Measurements from ENCODE around the gene SYT8. TPM values are rescaled to one million over a fixed set of nuclear protein-coding genes. Genes with fewer than 3 reads are reported as not detected.

SYT8 gene
- total and polyA plus RNA-seq, 2 of the 8 experiments (the other 6 are each of a cell fraction or from before 2014, with no cell fraction given) = not detected

GRCh38 chr11:1841511-1842148, 6.8 kb downstream of the SYT8 start:
- FAIRE-seq = no peak
- no peak overlapping the region for H3K9ac ChIP-seq (replicated peaks in 1 of 4; ENCODE audit: extremely low read depth in 1 of 4, low read depth in 3 of 4, low read length in 3 of 4)
- TF ChIP-seq EP300 (IDR thresholded peaks at IDR 0.05; ENCODE audit: borderline replicate concordance in 1 of 2, low read depth in 2 of 2, low read length in 2 of 2) (no peak), HDAC2 (IDR thresholded peaks at IDR 0.05; ENCODE audit: borderline replicate concordance in 1 of 2, low read depth in 2 of 2, low read length in 2 of 2) (no peak), TAF7 (optimal IDR thresholded peaks at IDR 0.05; ENCODE audit: borderline replicate concordance, low read depth, low read length) (no peak), KDM1A (IDR thresholded peaks at IDR 0.05; ENCODE audit: borderline replicate concordance, low read length) (no peak), SP4 (IDR thresholded peaks at IDR 0.05; ENCODE audit: low read length) (no peak)

More at GRCh38 chr11:1841511-1842148, 6.8 kb downstream of the SYT8 start:
- H3K4me2 ChIP-seq (ENCODE audit: insufficient read depth in 1 of 2, low read depth in 2 of 2, low read length in 2 of 2) = no peak overlapping the region
- no peaks in the 10 kb centered on the region for H4K20me1 ChIP-seq (replicated peaks in 1 of 2; ENCODE audit: control insufficient read depth in 1 of 2, insufficient read depth in 2 of 2, low read length in 2 of 2)
- H3K27me3 ChIP-seq (replicated peaks in 1 of 4; ENCODE audit: control insufficient read depth in 3 of 4, extremely low read depth in 1 of 4, insufficient read depth in 3 of 4, low read length in 3 of 4) = no peaks in the 10 kb centered on the region
- 97% methylated on average over 16 of the region's 19 CpGs; no CpG with 5 or more reads in 1 of the 2 experiments for WGBS, 2 experiments (ENCODE audit: extremely low coverage in 1 of 2, insufficient coverage in 1 of 2, insufficient read length in 1 of 2, insufficient replicate concordance in 2 of 2, low coverage in 1 of 2, low lambda C conversion rate in 2 of 2, missing lambda C conversion rate in 1 of 2)
- H3K18ac ChIP-seq (ENCODE audit: extremely low read depth, low read length) = no peak overlapping the region
- no peak overlapping the region for H2AFZ ChIP-seq (ENCODE audit: low read length)
- H3K4me1 ChIP-seq (replicated peaks in 1 of 4; ENCODE audit: control insufficient read depth in 3 of 4, insufficient read depth in 4 of 4, low read length in 3 of 4) = peaks cover 0 to 3% (median 0%) of the 10 kb centered on the region in 4 experiments; a peak in 2 of 7 replicates
- CTCF ChIA-PET (ENCODE audit: partially characterized antibody) = interaction anchor here (0.6 to 3.7 kb wide), 8 partner anchors 9 to 308 kb away, joined by 3 to 34 read pairs (median 4); no protein-coding TSS in a partner anchor
- no peak overlapping the region for H2BK120ac ChIP-seq (replicated peaks; ENCODE audit: low read depth, low read length)
- H2BK15ac ChIP-seq (ENCODE audit: low read length) = no peak overlapping the region
- POLR2A ChIA-PET (ENCODE audit: partially characterized antibody) = interaction anchor here (0.6 kb wide), 1 partner anchor 302 kb away, joined by 3 read pairs; no protein-coding TSS in a partner anchor
- H3K27ac ChIP-seq (ENCODE audit: low read depth, low read length) = no peak overlapping the region
- H3K56ac ChIP-seq (replicated peaks; ENCODE audit: insufficient read length, low read depth, low read length) = no peak overlapping the region
- no peaks in the 10 kb centered on the region for H3K79me2 ChIP-seq (ENCODE audit: control insufficient read depth in 1 of 2, insufficient read depth in 2 of 2, low read length in 2 of 2)
- H3K79me1 ChIP-seq (ENCODE audit: low read depth, low read length) = no peaks in the 10 kb centered on the region
- no peaks in the 10 kb centered on the region for H3K36me3 ChIP-seq (ENCODE audit: control insufficient read depth in 2 of 4, insufficient read depth in 4 of 4, low read length in 3 of 4)
- no peak overlapping the region for H3K4ac ChIP-seq (replicated peaks; ENCODE audit: insufficient read length, low read depth, low read length)
- H3K23ac ChIP-seq (ENCODE audit: insufficient read length) = no peak overlapping the region
- H3K4me3 ChIP-seq (ENCODE audit: extremely low read depth in 1 of 4, insufficient read depth in 2 of 4, low read depth in 3 of 4, low read length in 4 of 4) = no peak overlapping the region
- H2BK20ac ChIP-seq (ENCODE audit: low read length) = no peak overlapping the region
- H4K5ac ChIP-seq (ENCODE audit: insufficient read length, low read depth, low read length) = no peak overlapping the region
- H4K8ac ChIP-seq (ENCODE audit: extremely low read depth, insufficient read depth, low read length) = no peak overlapping the region; the same call in 1 of the 2 replicates
- no peak overlapping the region for H2BK5ac ChIP-seq (ENCODE audit: low read depth, low read length)
- no peak overlapping the region for H2BK12ac ChIP-seq (ENCODE audit: low read depth, low read length)
- no peaks in the 10 kb centered on the region for H3K9me3 ChIP-seq (ENCODE audit: insufficient read depth in 2 of 2, low read depth in 1 of 2, low read length in 1 of 2)
- H3K14ac ChIP-seq (ENCODE audit: insufficient read length) = no peak overlapping the region
- no peak overlapping the region for H2AK5ac ChIP-seq (ENCODE audit: low read depth, low read length)
- H4K91ac ChIP-seq (replicated peaks; ENCODE audit: insufficient read length, low read length) = no peak overlapping the region
- no peaks in the 10 kb centered on the region for H3K23me2 ChIP-seq (ENCODE audit: low read depth, low read length)
- no peak for DNase-seq (ENCODE audit: low read depth in 1 of 2, low spot score in 2 of 2)
